HepG2 (cell line): Measurements from ENCODE around the gene PRRT2. TPM values are rescaled to one million over a fixed set of nuclear protein-coding genes. Genes with fewer than 3 reads are reported as not detected.

Source experiments
- ATAC-seq: fragments of 200-7000 bp; cut with Tn5 transposase; 3 replicates; pipeline ENCODE4 v1.9.1; 2020; ENCODE audit warnings: mild to moderate bottlenecking, moderate library complexity
- BruUV-seq: library from RNA; stranded (reverse); fragments of 400-500 nt; replicated peaks from 2 replicates; lab custom pipeline; 2021; lab: Mats Ljungman, UMichigan
- CTCF ChIA-PET: fragments of 300-600 bp; formaldehyde crosslinking; extraction: SDS; loops from one replicate; lab custom pipeline; 2021; ENCODE audit warnings: low total read pairs, inconsistent platforms, low intra/inter-chr PET ratio; lab: Yijun Ruan, JAX
- POLR2A ChIA-PET: fragments of 350-600 bp; sonication (Branson Sonifier 250); formaldehyde crosslinking; loops from one replicate; lab custom pipeline; 2020; ENCODE audit warnings: antibody characterized with exemption, inconsistent platforms; lab: Yijun Ruan, JAX
- DNase-seq: peaks from one replicate; pipeline ENCODE4 v3.0.0-alpha.2; 2015; ENCODE audit warnings: low spot score
- FAIRE-seq: peaks from 3 replicates; lab custom pipeline; 2011; peaks lifted over from hg19 to GRCh38; lab: Jason Lieb, UNC
- H2AFZ ChIP-seq: one replicate; pipeline ENCODE4 v1.6.1; 2011; ENCODE audit warnings: low read length, inconsistent platforms
- H3K27ac ChIP-seq: fragments of 300-600 bp; 3 replicates; pipeline ENCODE4 v1.8.0; 2011; ENCODE audit warnings: mixed run types, mild to moderate bottlenecking, mixed read lengths, low read length, inconsistent platforms; ENCODE audit not compliant: insufficient read depth; ENCODE audit errors: extremely low read length
- H3K27me3 ChIP-seq, 2 experiments: fragments of 200-600 bp in 1 of 2; 2 replicates in 1 of 2; 3 replicates in 1 of 2; pipeline versions ENCODE4 v1.6.0 to v1.8.0; 2011; ENCODE audit warnings: low read length in 2 of 2, mild to moderate bottlenecking in 2 of 2, moderate library complexity in 2 of 2, inconsistent platforms in 1 of 2; ENCODE audit not compliant: insufficient read depth in 2 of 2, control insufficient read depth in 1 of 2
- H3K36me3 ChIP-seq, 2 experiments: fragments of 200-600 bp in 1 of 2; replicated peaks in 1 of 2; 2 replicates in 1 of 2; 3 replicates in 1 of 2; pipeline versions ENCODE4 v1.5.1 to v1.8.0; 2011; ENCODE audit warnings: low read length in 2 of 2, inconsistent platforms in 1 of 2; ENCODE audit not compliant: insufficient read depth in 2 of 2, control insufficient read depth in 1 of 2
- H3K4me1 ChIP-seq: 2 replicates; pipeline ENCODE4 v1.5.1; 2012; ENCODE audit warnings: low read length, inconsistent platforms; ENCODE audit not compliant: insufficient read depth
- H3K4me2 ChIP-seq: 2 replicates; pipeline ENCODE4 v1.6.0; 2011; ENCODE audit warnings: low read depth, low read length, inconsistent platforms
- H3K4me3 ChIP-seq, 3 experiments: fragments of 200-600 bp in 1 of 3; sonication (generic), shearing (Covaris generic) in 1 of 3; replicated peaks in 1 of 3; 2 replicates each; pipeline ENCODE4 v1.5.1; 2011 to 2016; ENCODE audit warnings: low read length in 3 of 3, inconsistent platforms in 2 of 3, low read depth in 2 of 3, mild to moderate bottlenecking in 2 of 3, control low read depth in 1 of 3, mixed read lengths in 1 of 3; ENCODE audit not compliant: insufficient read depth in 1 of 3
- H3K79me2 ChIP-seq: one replicate; pipeline ENCODE4 v1.6.1; 2011; ENCODE audit warnings: low read length, inconsistent platforms; ENCODE audit not compliant: insufficient read depth
- H3K9ac ChIP-seq: 2 replicates; pipeline ENCODE4 v1.6.0; 2011; ENCODE audit warnings: mild to moderate bottlenecking, low read depth, low read length, inconsistent platforms; ENCODE audit not compliant: insufficient read depth
- H3K9me3 ChIP-seq: 2 replicates; pipeline ENCODE4 v1.5.1; 2012; ENCODE audit warnings: mild to moderate bottlenecking, low read length
- H4K20me1 ChIP-seq: 2 replicates; pipeline ENCODE4 v1.6.0; 2011; ENCODE audit warnings: inconsistent platforms, mild to moderate bottlenecking, low read length, moderate library complexity; ENCODE audit not compliant: insufficient read depth
- ASH2L ChIP-seq: fragments of 300-600, 200-600 bp; sonication (generic); IDR thresholded peaks from 2 replicates; pipeline ENCODE4 v1.7.0; 2017; ENCODE audit warnings: low read depth, mild to moderate bottlenecking, moderate library complexity, mixed read lengths, low read length; ENCODE audit not compliant: insufficient read length
- CHD2 ChIP-seq: IDR thresholded peaks from 2 replicates; pipeline ENCODE4 v1.6.1; 2011; ENCODE audit warnings: low read depth, low read length, improper control_type of control experiment
- KAT7 ChIP-seq: IDR thresholded peaks from 2 replicates; pipeline ENCODE4 v1.6.1; 2018; ENCODE audit warnings: borderline replicate concordance, missing compliant biosample characterization
- KLF16 ChIP-seq, 2 experiments: sonication (generic) in 1 of 2; formaldehyde crosslinking in 1 of 2; IDR thresholded peaks; 2 replicates each; pipeline versions ENCODE4 v1.6.1 to v1.8.0; 2016 to 2023; ENCODE audit warnings: missing genetic modification reagents in 2 of 2, missing compliant biosample characterization in 1 of 2
- MYPOP ChIP-seq: sonication (generic); formaldehyde crosslinking; IDR thresholded peaks from 2 replicates; pipeline ENCODE4 v1.8.1; 2023; ENCODE audit warnings: mild to moderate bottlenecking, moderate library complexity, missing genetic modification reagents
- NR3C1 ChIP-seq: sonication (generic); formaldehyde crosslinking; IDR thresholded peaks from 2 replicates; pipeline ENCODE4 v1.4.0; 2020; ENCODE audit warnings: missing genetic modification reagents
- TFDP2 ChIP-seq: sonication (generic); formaldehyde crosslinking; IDR thresholded peaks from 2 replicates; pipeline ENCODE4 v1.4.0; 2020; ENCODE audit warnings: missing genetic modification reagents
- TMF1 ChIP-seq: sonication (generic); formaldehyde crosslinking; IDR thresholded peaks from 2 replicates; pipeline ENCODE4 v1.8.1; 2022; ENCODE audit warnings: low read depth, missing genetic modification reagents
- ZBTB10 ChIP-seq: sonication (generic); formaldehyde crosslinking; IDR thresholded peaks from 2 replicates; pipeline ENCODE4 v1.4.0; 2020; ENCODE audit warnings: missing genetic modification reagents, borderline replicate concordance
- ZBTB44 ChIP-seq: sonication (generic); formaldehyde crosslinking; IDR thresholded peaks from 2 replicates; pipeline ENCODE4 v1.4.0; 2020; ENCODE audit warnings: missing genetic modification reagents
- ZBTB46 ChIP-seq: sonication (generic); formaldehyde crosslinking; IDR thresholded peaks from 2 replicates; pipeline ENCODE4 v1.4.0; 2020; ENCODE audit warnings: mild to moderate bottlenecking, missing genetic modification reagents, borderline replicate concordance
- ZFP62 ChIP-seq: sonication (generic); formaldehyde crosslinking; IDR thresholded peaks from 2 replicates; pipeline ENCODE4 v1.4.0; 2020; ENCODE audit warnings: missing genetic modification reagents
- ZFX ChIP-seq: sonication (generic); formaldehyde crosslinking; IDR thresholded peaks from 2 replicates; pipeline ENCODE4 v1.4.0; 2020; ENCODE audit warnings: mild to moderate bottlenecking, low read depth, missing genetic modification reagents, moderate library complexity
- ZNF605 ChIP-seq: sonication (generic); formaldehyde crosslinking; IDR thresholded peaks from 2 replicates; pipeline ENCODE4 v1.8.0; 2022; ENCODE audit warnings: mild to moderate bottlenecking, missing genetic modification reagents
- WGBS: methylation state at CpG from one replicate; pipeline ENCODE4 v1.1.6; 2017; ENCODE audit warnings: low lambda C conversion rate; 5-methylcytosine and 5-hydroxymethylcytosine counted together
- in situ Hi-C: cut with HindIII; loops from 2 replicates; pipeline ENCODE4 v1.10.0; 2017; ENCODE audit warnings: low pct_unique_long_range_greater_than_20kb; ENCODE audit not compliant: extremely low pct_ligation_motif_present
- intact Hi-C: fragments of 100-400 bp; cut with micrococcal nuclease; formaldehyde crosslinking; loops from one replicate; pipeline ENCODE4 v1.10.0; 2022; ENCODE audit not compliant: unreplicated experiment
- polyA plus RNA-seq, 8 experiments: library from polyadenylated mRNA; depleted of rRNA in 3 of 8; stranded (reverse) in 7 of 8; unstranded in 1 of 8; fragments of >200 nt; fragmentation: Illumina TruSeq in 4 of 8; extraction: Trizol in 4 of 8; gene quantifications; 2 replicates each; pipeline versions ENCODE4 v1.2.1 to v1.2.3, GENCODE V29; 2011 to 2016; ENCODE audit warnings: low read depth in 4 of 8, missing spikeins in 1 of 8, mixed read lengths in 1 of 8; ENCODE audit not compliant: insufficient read depth in 1 of 8
- total RNA-seq, 5 experiments: library from RNA; depleted of rRNA; stranded (reverse); fragments of >200 nt; fragmentation: Illumina TruSeq; extraction: Trizol; gene quantifications; 2 replicates each; pipeline ENCODE4 v1.2.3, GENCODE V29; 2016; ENCODE audit warnings: low read depth in 1 of 5

PRRT2 gene
- total and polyA plus RNA-seq, 2 of the 13 experiments (the other 11 are each of a cell fraction or from before 2014, with no cell fraction given) = 0.51 to 1.1 TPM

GRCh38 chr16:29821643-29822115, 9.7 kb downstream of the PRRT2 start:
- Histone ChIP-seq H3K27ac (peak overlapping the region; percentile 53), H3K4me3 (peak overlapping the region; percentile 59 to 71 (median 71)), H3K4me2 (peak overlapping the region; percentile 86), H3K36me3 (peaks cover 0 to 9% of the 10 kb centered on the region in 2 experiments; a peak in 2 of 5 replicates), H3K79me2 (peaks cover 25% of the 10 kb centered on the region), H3K9ac (peak overlapping the region; percentile 56), H2AFZ (no peak overlapping the region), H4K20me1 (peaks cover 5% of the 10 kb centered on the region; the same call in 1 of the 2 replicates), H3K9me3 (no peaks in the 10 kb centered on the region), H3K4me1 (peaks cover 98% of the 10 kb centered on the region), H3K27me3 (no peaks in the 10 kb centered on the region; a peak in 2 of 5 replicates)
- WGBS = 26% methylated on average over 7 of the region's 7 CpGs
- DNase-seq (no peak), FAIRE-seq (no peak), ATAC-seq (0 out of 3 replicates have a peak, but pooled peaks have one; percentile 3)
- ChIA-PET CTCF (interaction anchor here (3.3 kb wide), 1 partner anchor 27 kb away, joined by 12 read pairs; no protein-coding TSS in a partner anchor), POLR2A (interaction anchor here (0.6 to 7.0 kb wide), 15 partner anchors 5 to 78 kb away, joined by 3 to 145 read pairs (median 6); partner anchors contain the start of genes ASPHD1, CDIPT, KIF22 and PRRT2)
- intact Hi-C loops = no loop called here
- in situ Hi-C loops = loop anchor here (25.0 kb wide), 1 partner anchor 841 kb away; the partner anchor contains the start of genes FBRS and PRR14
- BruUV-seq = no TSS peak
- TF ChIP-seq KLF16 (CRISPR knock-in tag; IDR thresholded peaks at IDR 0.05) (no peak), KAT7 (no peak), ASH2L (peak; percentile 21), ZFP62 (CRISPR knock-in tag) (no peak), CHD2 (no peak), MYPOP (CRISPR knock-in tag) (no peak), NR3C1 (CRISPR knock-in tag) (no peak), ZBTB46 (CRISPR knock-in tag) (no peak), ZNF605 (peak; percentile 56), TMF1 (CRISPR knock-in tag) (no peak), ZBTB44 (CRISPR knock-in tag) (no peak), ZFX (CRISPR knock-in tag) (0 out of 2 replicates have a peak, but pooled peaks have one; percentile 47), TFDP2 (no peak), ZBTB10 (CRISPR knock-in tag) (no peak)
